B cell (primary cell): ENCODE measurements around the gene NEO1.

Experiments used
- CTCF ChIP-seq: fragments of 200-600 bp; IDR thresholded peaks from one replicate; pipeline ENCODE4 v1.8.0; 2022; ENCODE audit warnings: antibody characterized with exemption, mild to moderate bottlenecking
- EZH2 ChIP-seq: IDR thresholded peaks from 2 replicates; pipeline ENCODE4 v1.6.1; 2012; ENCODE audit warnings: borderline replicate concordance, low read depth, mild to moderate bottlenecking, moderate library complexity, low read length; ENCODE audit not compliant: insufficient read depth, poor library complexity, severe bottlenecking

GRCh38 chr15:73014904-73015303 is 37.4 kb upstream of the NEO1 start:
- no peak for TF ChIP-seq CTCF
- TF ChIP-seq EZH2 = no peak
